Hepatic stellate cell (primary cell): Measurements from ENCODE around the gene EHHADH.
"Not testable (repeated sequence)": the region's sequence is repeated elsewhere in the genome, so short reads cannot be mapped to it uniquely, and the experiment has no call there.

ENCODE experiments used
- DNase-seq: peaks from one replicate; pipeline ENCODE4 v3.0.0; 2011; ENCODE audit warnings: low spot score

Gene EHHADH

GRCh38 chr3:185253645-185254410 is at the start of gene EHHADH:
TSS of gene EHHADH (minus strand) at chr3:185254049. CDS start at chr3:185254022, 27 bp downstream.
- peak; percentile 80 for DNase-seq

- not testable (repeated sequence) for DNase-seq
These were observed 46.1 kb upstream of the EHHADH start for GRCh38 chr3:185299918-185300426.

DNA sequence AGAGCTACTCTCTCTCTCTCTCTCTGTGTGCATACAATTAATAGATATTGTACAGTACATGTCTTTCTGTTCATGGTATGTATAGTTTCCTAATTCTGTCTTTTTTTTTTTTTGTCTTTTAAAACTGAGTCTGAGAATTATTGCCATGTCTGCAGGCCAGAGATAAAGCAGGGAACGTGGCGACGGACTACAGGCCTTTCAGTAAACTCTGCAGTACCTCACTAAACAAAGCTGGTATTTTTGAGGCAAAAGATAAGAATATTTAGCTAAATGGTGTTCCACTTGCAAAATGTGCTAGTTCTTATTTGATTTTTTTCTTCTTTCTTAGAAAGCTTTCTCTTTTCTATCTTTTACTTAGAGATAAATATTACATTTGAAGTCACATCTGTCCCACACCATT is 44.0 kb upstream of the EHHADH start:
- no peak for DNase-seq

GRCh38 chr3:185292238-185292637 is 38.4 kb upstream of the EHHADH start:
- DNase-seq = no peak

DNA sequence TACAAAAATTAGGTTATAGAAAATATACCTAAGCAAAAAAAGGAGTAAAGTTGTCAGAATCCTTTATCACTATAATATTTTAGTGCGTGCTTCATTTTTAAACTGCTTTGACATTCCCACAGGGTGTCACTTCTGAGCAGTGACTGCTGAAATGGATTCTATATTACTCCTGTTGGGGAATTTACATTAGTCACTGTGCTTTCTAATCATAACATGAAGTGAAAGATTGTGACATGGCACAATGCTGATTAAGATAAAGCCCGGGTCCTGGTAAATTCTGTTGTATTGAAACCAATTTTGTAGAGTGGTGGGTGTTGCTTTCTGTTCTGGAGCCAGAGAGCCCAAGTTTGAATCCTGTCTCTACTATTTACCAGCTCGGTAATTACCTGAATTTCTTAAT is 36.4 kb upstream of the EHHADH start:
- no peak for DNase-seq

- no peak for DNase-seq
These were observed 29.6 kb upstream of the EHHADH start for GRCh38 chr3:185283374-185283935.

DNA sequence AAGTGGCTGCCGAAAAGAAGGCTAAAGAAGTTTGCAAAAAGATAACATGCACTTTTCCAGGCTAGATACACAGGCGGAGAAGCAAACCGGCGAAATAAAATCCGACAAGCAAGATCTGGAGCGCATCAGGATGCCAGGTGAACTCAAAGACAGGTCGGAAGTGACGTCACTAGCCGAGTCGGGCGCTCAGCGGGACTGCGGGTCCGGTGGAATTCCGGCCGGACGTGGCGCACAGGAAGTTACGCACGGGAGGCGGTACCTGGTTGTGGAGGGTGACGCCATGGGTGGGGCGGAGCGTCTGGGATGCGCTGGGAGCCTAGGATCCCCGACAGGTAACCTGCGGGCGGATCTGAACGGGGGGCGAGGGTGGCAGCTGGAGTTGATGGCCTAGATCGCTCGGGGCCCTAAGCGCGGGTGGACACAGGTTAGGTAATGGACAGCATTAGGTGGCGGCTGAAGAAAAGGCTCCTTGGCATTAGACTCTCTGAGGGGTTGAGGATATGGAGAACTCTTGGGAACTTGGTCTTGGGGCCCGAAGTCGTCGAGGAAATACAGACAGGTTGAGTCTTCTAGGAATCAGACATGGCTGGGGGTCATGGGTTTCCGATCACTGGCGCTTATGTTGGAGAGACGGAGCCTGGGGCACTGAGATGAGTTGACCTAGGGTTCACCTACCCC is 29.0 kb upstream of the EHHADH start:
- DNase-seq = peak; percentile 94

- peak; percentile 59 for DNase-seq
These were observed 26.9 kb upstream of the EHHADH start for GRCh38 chr3:185280572-185281365.

DNA sequence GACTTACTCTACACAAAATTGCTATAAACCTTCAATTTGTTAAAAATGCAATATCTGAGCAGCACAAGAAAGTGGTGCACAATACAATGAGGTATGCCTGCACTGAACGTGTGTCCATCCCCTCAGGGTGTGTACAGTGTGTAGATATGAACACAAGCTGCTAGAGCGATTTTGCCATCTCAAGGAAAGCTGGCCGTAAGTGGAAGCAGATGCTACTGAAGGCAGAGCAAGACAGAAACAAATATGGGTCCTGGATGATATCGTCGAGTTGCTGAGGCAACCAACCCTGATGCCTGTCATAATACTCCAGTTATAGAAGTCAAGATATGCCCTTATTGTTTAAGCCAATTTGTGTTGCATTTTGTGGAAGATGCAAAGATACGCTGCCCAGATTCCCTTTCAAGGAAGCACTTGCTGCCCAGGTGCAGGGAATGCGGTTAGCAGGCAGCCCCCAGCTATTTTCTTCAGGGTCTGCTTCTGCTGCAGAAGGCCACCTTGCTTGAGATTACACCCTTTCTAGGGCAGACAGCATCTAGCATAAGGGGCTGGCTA is 25.8 kb upstream of the EHHADH start:
- DNase-seq = no peak

GRCh38 chr3:185276415-185276814 is 22.6 kb upstream of the EHHADH start:
- no peak for DNase-seq

- no peak for DNase-seq
These were observed 18.2 kb upstream of the EHHADH start for GRCh38 chr3:185272033-185272432.

- DNase-seq = no peak
These were observed 17.1 kb upstream of the EHHADH start for GRCh38 chr3:185270956-185271332.

GRCh38 chr3:185270262-185270955 is 16.6 kb upstream of the EHHADH start:
- peak; percentile 67 for DNase-seq

GRCh38 chr3:185268194-185268962 is 14.5 kb upstream of the EHHADH start:
- no peak for DNase-seq

DNA sequence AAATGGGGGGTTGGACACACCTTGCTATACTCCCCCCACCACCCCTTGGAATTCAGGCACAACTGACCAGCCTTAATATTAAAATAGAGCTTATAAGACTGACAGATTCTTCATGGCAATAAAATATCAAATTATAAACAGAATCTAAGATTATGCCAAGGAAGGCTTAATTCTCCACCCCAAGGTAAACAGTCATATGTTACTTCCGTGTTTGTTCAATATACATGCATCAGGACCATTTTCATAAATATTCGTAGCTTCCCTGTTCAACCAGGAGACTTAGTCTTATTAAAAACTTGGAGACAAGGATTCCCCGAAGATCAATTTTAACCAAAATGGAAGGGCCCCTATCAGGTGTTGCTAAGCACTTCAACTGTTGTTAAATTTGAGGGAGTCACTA is 13.3 kb upstream of the EHHADH start:
- DNase-seq = no peak

GRCh38 chr3:185264849-185265553 is 11.2 kb upstream of the EHHADH start:
- DNase-seq = no peak

DNA sequence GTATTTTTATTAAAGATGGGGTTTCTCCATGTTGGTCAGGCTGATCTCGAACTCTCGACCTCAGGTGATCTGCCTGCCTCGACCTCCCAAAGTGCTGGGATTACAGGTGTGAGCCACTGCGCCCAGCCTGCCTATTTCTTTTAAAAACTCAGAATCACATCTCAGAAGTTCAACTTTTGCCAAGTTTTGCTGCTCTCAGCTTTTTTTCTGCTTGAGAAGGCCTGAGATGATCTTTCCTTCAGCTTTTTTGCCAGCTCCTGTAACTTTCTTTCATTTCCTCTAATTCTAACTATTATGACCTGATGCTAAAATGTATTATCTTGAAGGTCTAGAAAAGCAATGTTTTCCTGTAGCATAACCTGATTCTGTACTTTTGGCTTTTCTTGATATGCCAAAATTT is 9.6 kb upstream of the EHHADH start:
- DNase-seq = no peak

GRCh38 chr3:185257334-185257733 is 3.5 kb upstream of the EHHADH start:
- DNase-seq = no peak

DNA sequence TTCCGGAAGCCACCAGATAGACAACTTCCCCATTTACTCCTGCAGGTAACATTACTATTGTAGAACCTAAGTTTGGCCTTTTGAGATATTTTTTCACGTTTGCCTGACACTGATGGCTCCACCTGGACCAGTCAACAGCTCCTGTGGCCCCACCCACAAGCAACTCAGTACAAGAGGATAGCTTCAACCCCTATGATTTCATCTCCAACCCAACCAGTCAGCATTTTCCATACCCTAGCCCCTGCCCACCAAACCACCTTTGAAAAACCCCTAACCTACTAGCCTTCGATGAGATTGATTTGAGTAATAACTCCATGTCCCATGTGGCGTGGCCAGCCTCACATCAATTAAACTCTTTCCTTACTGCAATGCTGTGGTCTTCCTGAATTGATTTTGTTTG is 950 bp upstream of the EHHADH start:
- DNase-seq = no peak

DNA sequence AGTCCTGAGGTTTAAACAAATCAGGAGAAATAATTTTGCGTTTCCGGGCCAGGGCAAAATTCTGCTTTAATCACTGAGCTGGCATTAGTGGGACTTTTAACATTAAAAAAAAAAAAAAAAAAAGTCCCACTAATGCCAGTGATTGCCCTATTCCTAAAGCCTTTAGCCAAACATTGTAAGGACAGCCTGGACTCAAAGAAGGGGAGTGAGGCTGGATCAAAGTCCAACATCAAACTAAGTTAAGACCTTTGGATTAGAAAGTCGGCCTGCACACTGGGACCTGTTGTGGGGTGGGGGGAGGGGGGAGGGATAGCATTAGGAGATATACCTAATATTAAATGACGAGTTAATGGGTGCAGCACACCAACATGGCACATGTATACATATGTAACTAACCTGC is 716 bp downstream of the EHHADH start:
- not testable (repeated sequence) for DNase-seq
